GM12878 (cell line): ENCODE measurements around the gene TLE3. TPM values are rescaled to one million over a fixed set of nuclear protein-coding genes. Genes with fewer than 3 reads are reported as not detected.

ENCODE experiments used
- ATAC-seq: fragments of 200-7000 bp; cut with Tn5 transposase; 3 replicates; pipeline ENCODE4 v1.9.1; 2020; ENCODE audit warnings: mild to moderate bottlenecking, moderate library complexity
- BruUV-seq: library from RNA; stranded (reverse); fragments of 400-500 nt; replicated peaks from 2 replicates; lab custom pipeline; 2021; lab: Mats Ljungman, UMichigan
- CTCF ChIA-PET: fragments of 300-600 bp; sonication (Branson Sonifier 250); formaldehyde crosslinking; extraction: SDS; loops from one replicate; lab custom pipeline; 2021; ENCODE audit warnings: inconsistent platforms; lab: Yijun Ruan, JAX
- POLR2A ChIA-PET: fragments of 350-600 bp; formaldehyde crosslinking; extraction: SDS; loops from one replicate; lab custom pipeline; 2021; ENCODE audit warnings: inconsistent platforms; lab: Charles Lee
- RAD21 ChIA-PET: fragments of 300-600 bp; sonication (Branson Sonifier 250); formaldehyde crosslinking; loops from one replicate; lab custom pipeline; 2023; ENCODE audit warnings: antibody characterized with exemption; ENCODE audit not compliant: unreplicated experiment; lab: Charles Lee
- SMC1A ChIA-PET: fragments of 300-600 bp; sonication (Branson Sonifier 250); formaldehyde crosslinking; loops from one replicate; lab custom pipeline; 2023; ENCODE audit not compliant: unreplicated experiment, uncharacterized antibody; lab: Charles Lee
- DNase-seq: peaks from one replicate; pipeline ENCODE4 v3.0.0-alpha.2; 2011; ENCODE audit warnings: low read depth, low spot score
- FAIRE-seq: peaks from 3 replicates; lab custom pipeline; 2011; peaks lifted over from hg19 to GRCh38; lab: Jason Lieb, UNC
- H2AFZ ChIP-seq: 2 replicates; pipeline ENCODE4 v1.6.0; 2011; ENCODE audit warnings: low read depth, low read length, control low read depth; ENCODE audit not compliant: control insufficient read depth
- H3K27ac ChIP-seq: 2 replicates; pipeline ENCODE4 v1.5.1; 2011; ENCODE audit warnings: control low read depth; ENCODE audit not compliant: control insufficient read depth, insufficient read depth
- H3K27me3 ChIP-seq, 2 experiments: replicated peaks in 1 of 2; 2 replicates each; pipeline versions ENCODE4 v1.6.0 to v1.6.1; 2011; ENCODE audit warnings: low read length in 1 of 2; ENCODE audit not compliant: control insufficient read depth in 2 of 2, insufficient read depth in 2 of 2
- H3K36me3 ChIP-seq, 2 experiments: 2 replicates each; pipeline ENCODE4 v1.5.1; 2011; ENCODE audit warnings: low read length in 1 of 2; ENCODE audit not compliant: control insufficient read depth in 2 of 2, insufficient read depth in 2 of 2
- H3K4me1 ChIP-seq: 2 replicates; pipeline ENCODE4 v1.6.1; 2011; ENCODE audit warnings: mild to moderate bottlenecking, low read length, moderate library complexity, mixed read lengths; ENCODE audit not compliant: control insufficient read depth, insufficient read depth
- H3K4me2 ChIP-seq: 2 replicates; pipeline ENCODE4 v1.6.0; 2011; ENCODE audit warnings: control low read depth; ENCODE audit not compliant: control insufficient read depth, insufficient read depth
- H3K4me3 ChIP-seq: fragments of 200-600 bp; sonication (generic); 2 replicates; pipeline ENCODE4 v1.5.1; 2016
- H3K79me2 ChIP-seq: 2 replicates; pipeline ENCODE4 v1.6.0; 2011; ENCODE audit warnings: low read length; ENCODE audit not compliant: control insufficient read depth, insufficient read depth
- H3K9ac ChIP-seq: 2 replicates; pipeline ENCODE4 v1.8.0; 2011; ENCODE audit warnings: low read length, control low read depth, mixed read lengths; ENCODE audit not compliant: control insufficient read depth, insufficient read depth
- H3K9me3 ChIP-seq: replicated peaks from 3 replicates; pipeline ENCODE4 v1.5.1; 2011; ENCODE audit warnings: mild to moderate bottlenecking, low read length; ENCODE audit not compliant: control insufficient read depth, insufficient read depth
- H4K20me1 ChIP-seq: 2 replicates; pipeline ENCODE4 v1.6.0; 2011; ENCODE audit not compliant: control insufficient read depth, insufficient read depth
- BHLHE40 ChIP-seq, 2 experiments: fragments of 450-650 bp in 1 of 2; IDR thresholded peaks; 2 replicates each; pipeline ENCODE4 v1.6.1; 2011 to 2017; ENCODE audit warnings: low read depth in 2 of 2, borderline replicate concordance in 1 of 2, improper control_type of control experiment in 1 of 2, low read length in 1 of 2, mild to moderate bottlenecking in 1 of 2
- BRCA1 ChIP-seq: IDR thresholded peaks from 2 replicates; pipeline ENCODE4 v1.6.1; 2011; ENCODE audit warnings: low read depth, low read length, improper control_type of control experiment
- CEBPZ ChIP-seq: fragments of 150-350 bp; IDR thresholded peaks from 2 replicates; pipeline ENCODE4 v1.6.1; 2016; ENCODE audit warnings: low read depth, low read length
- CHD4 ChIP-seq: fragments of 200-600 bp; sonication (generic); IDR thresholded peaks from 2 replicates; pipeline ENCODE4 v1.6.1; 2016; ENCODE audit warnings: mild to moderate bottlenecking
- KDM1A ChIP-seq: fragments of 200-600 bp; sonication (generic); IDR thresholded peaks from 2 replicates; pipeline ENCODE4 v1.6.1; 2016; ENCODE audit warnings: borderline replicate concordance
- NFYA ChIP-seq: IDR thresholded peaks from 2 replicates; pipeline ENCODE4 v1.6.1; 2011; ENCODE audit warnings: low read depth, mild to moderate bottlenecking, low read length, improper control_type of control experiment, borderline replicate concordance
- NR2C2 ChIP-seq: IDR thresholded peaks from 2 replicates; pipeline ENCODE4 v1.6.1; 2011; ENCODE audit warnings: borderline replicate concordance, low read depth; ENCODE audit not compliant: control insufficient read depth, insufficient read length
- POU2F2 ChIP-seq: IDR thresholded peaks from 3 replicates; pipeline ENCODE4 v1.6.1; 2011; ENCODE audit warnings: low read depth, mild to moderate bottlenecking, low read length, borderline replicate concordance
- RELA ChIP-seq: fragments of 450-650 bp; IDR thresholded peaks from 2 replicates; pipeline ENCODE4 v1.8.0; 2014; ENCODE audit warnings: borderline replicate concordance; ENCODE audit not compliant: partially characterized antibody
- RELB ChIP-seq: fragments of 450-650 bp; IDR thresholded peaks from 2 replicates; pipeline ENCODE4 v1.6.1; 2017; ENCODE audit warnings: low read depth, mild to moderate bottlenecking, moderate library complexity
- RUNX3 ChIP-seq: IDR thresholded peaks from 2 replicates; pipeline ENCODE4 v1.6.1; 2012; ENCODE audit warnings: low read length, inconsistent platforms
- SMAD5 ChIP-seq: IDR thresholded peaks from 2 replicates; pipeline ENCODE4 v1.6.1; 2016; ENCODE audit warnings: antibody characterized with exemption, low read depth
- SRF ChIP-seq, 2 experiments: IDR thresholded peaks; 2 replicates each; pipeline ENCODE4 v1.6.1; 2011; ENCODE audit warnings: low read depth in 2 of 2, low read length in 2 of 2, mild to moderate bottlenecking in 1 of 2, moderate library complexity in 1 of 2
- SUPT20H ChIP-seq: IDR thresholded peaks from 2 replicates; pipeline ENCODE4 v1.6.1; 2011; ENCODE audit warnings: low read depth, mild to moderate bottlenecking, low read length, moderate library complexity, borderline replicate concordance; ENCODE audit not compliant: control insufficient read depth
- ZNF622 ChIP-seq: fragments of 450-650 bp; IDR thresholded peaks from 2 replicates; pipeline ENCODE4 v1.6.1; 2017; ENCODE audit warnings: mild to moderate bottlenecking, inconsistent platforms
- ZZZ3 ChIP-seq: IDR thresholded peaks from 2 replicates; pipeline ENCODE4 v1.6.1; 2011; ENCODE audit warnings: low read depth; ENCODE audit not compliant: control insufficient read depth, insufficient read length
- WGBS: methylation state at CpG from one replicate; pipeline ENCODE4 v1.1.6; 2016; ENCODE audit warnings: low lambda C conversion rate; ENCODE audit not compliant: insufficient replicate concordance, insufficient coverage; ENCODE audit errors: missing lambda C conversion rate; 5-methylcytosine and 5-hydroxymethylcytosine counted together
- in situ Hi-C: fragments of 300-500 bp; cut with MboI; formaldehyde crosslinking; loops from 9 replicates; pipeline ENCODE4 v1.14.3; 2018; ENCODE audit warnings: mixed read lengths
- intact Hi-C: fragments of 100-400 bp; cut with micrococcal nuclease; formaldehyde crosslinking; loops from one replicate; pipeline ENCODE4 v1.14.2; 2022; ENCODE audit not compliant: unreplicated experiment
- polyA plus RNA-seq, 11 experiments: library from polyadenylated mRNA; depleted of rRNA in 4 of 11; unstranded in 6 of 11; stranded (reverse) in 5 of 11; fragments of >200 nt; fragmentation: Nextera tagmentation in 4 of 11; fragmentation: Illumina TruSeq in 1 of 11; extraction: Ambion mirVana in 4 of 11; extraction: Trizol in 1 of 11; gene quantifications; 1 replicate in 1 of 11; 2 replicates in 10 of 11; pipeline versions ENCODE4 v1.2.1 to v1.2.3, GENCODE V29; 2011 to 2016; ENCODE audit warnings: inconsistent platforms in 2 of 11, missing spikeins in 2 of 11, low read depth in 1 of 11
- total RNA-seq, 4 experiments: library from RNA; depleted of rRNA in 3 of 4; stranded (reverse); fragments of >200 nt in 3 of 4; fragmentation: Illumina TruSeq in 1 of 4; extraction: Trizol in 1 of 4; gene quantifications; 2 replicates each; pipeline versions ENCODE4 v1.2.1 to v1.2.3, GENCODE V29; 2013 to 2021
- TF ChIP-seq, protein P1 (sequence below): IDR thresholded peaks from 2 replicates; pipeline ENCODE4 v1.6.1; 2011; ENCODE audit warnings: low read depth, low read length, improper control_type of control experiment, borderline replicate concordance

The TLE3 gene
- total and polyA plus RNA-seq, 10 of the 15 experiments (the other 5 are each of a cell fraction or from before 2014, with no cell fraction given) = 1.2 to 65.5 (median 9.7) TPM

- TF ChIP-seq RELB = no peak
- no peak for TF ChIP-seq SUPT20H
- TF ChIP-seq, protein P1, sequence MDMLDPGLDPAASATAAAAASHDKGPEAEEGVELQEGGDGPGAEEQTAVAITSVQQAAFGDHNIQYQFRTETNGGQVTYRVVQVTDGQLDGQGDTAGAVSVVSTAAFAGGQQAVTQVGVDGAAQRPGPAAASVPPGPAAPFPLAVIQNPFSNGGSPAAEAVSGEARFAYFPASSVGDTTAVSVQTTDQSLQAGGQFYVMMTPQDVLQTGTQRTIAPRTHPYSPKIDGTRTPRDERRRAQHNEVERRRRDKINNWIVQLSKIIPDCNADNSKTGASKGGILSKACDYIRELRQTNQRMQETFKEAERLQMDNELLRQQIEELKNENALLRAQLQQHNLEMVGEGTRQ = no peak
These were observed 16.1 kb downstream of the TLE3 start (continued) for GRCh38 chr15:70081612-70082011.

GRCh38 chr15:70080347-70080746, 17.4 kb downstream of the TLE3 start:
- Histone ChIP-seq H3K9ac (no peak overlapping the region), H2AFZ (no peak overlapping the region), H3K27me3 (no peaks in the 10 kb centered on the region), H4K20me1 (peaks cover 12% of the 10 kb centered on the region), H3K27ac (no peak overlapping the region), H3K4me3 (no peak overlapping the region), H3K9me3 (no peaks in the 10 kb centered on the region), H3K79me2 (peaks cover 5% of the 10 kb centered on the region), H3K4me2 (no peak overlapping the region), H3K36me3 (peaks cover 10 to 21% of the 10 kb centered on the region in 2 experiments), H3K4me1 (peaks cover 25% of the 10 kb centered on the region)
- DNase-seq (no peak), ATAC-seq (no peak), FAIRE-seq (no peak)
- in situ Hi-C loops (no loop called here), intact Hi-C loops (no loop called here)
- ChIA-PET POLR2A (no interaction called here), RAD21 (no interaction called here), SMC1A (interaction anchor here (1.3 to 1.6 kb wide), 4 partner anchors 12 to 39 kb away, joined by 3 to 4 read pairs (median 4); partner anchors contain the start of gene TLE3), CTCF (no interaction called here)
- no TSS peak for BruUV-seq
- 94% methylated on average over 6 of the region's 6 CpGs for WGBS
- TF ChIP-seq SMAD5 (no peak), NR2C2 (no peak), BRCA1 (no peak), ZNF622 (no peak), ZZZ3 (no peak), SRF (IDR thresholded peaks at IDR 0.05; ENCODE audit: low read depth in 2 of 2, low read length in 2 of 2) (no peak), NFYA (no peak), POU2F2 (no peak), BHLHE40 (IDR thresholded peaks at IDR 0.05; ENCODE audit: borderline replicate concordance in 1 of 2, low read depth in 2 of 2, low read length in 1 of 2) (no peak), CHD4 (no peak), KDM1A (no peak), RUNX3 (no peak), RELA (no peak), CEBPZ (no peak)
